Activated CD4-positive, alpha-beta T cell treated with anti-CD3 and anti-CD28 coated beads, Interleukin-2, amount 10 ng/mL, durations not matched to agents 7 days and 5 days (primary cell): Measurements from ENCODE around the gene MEX3A. TPM values are rescaled to one million over a fixed set of nuclear protein-coding genes. Genes with fewer than 3 reads are reported as not detected.
A peak's percentile ranks its signal among the peaks of the same experiment; 100 is the strongest.

ENCODE experiments used
- CTCF ChIA-PET: fragments of 350-600 bp; sonication (Branson Sonifier 250); formaldehyde crosslinking; loops from one replicate; lab custom pipeline; 2021; ENCODE audit warnings: antibody characterized with exemption; lab: Charles Lee
- POLR2A ChIA-PET: fragments of 350-600 bp; sonication (Branson Sonifier 250); formaldehyde crosslinking; loops from one replicate; lab custom pipeline; 2021; ENCODE audit warnings: antibody characterized with exemption; lab: Charles Lee
- DNase-seq: peaks from one replicate; pipeline ENCODE4 v3.0.0-alpha.2; 2020
- H3K27ac Mint-ChIP-seq: one replicate; pipeline ENCODE4 v1.8.0; 2021; ENCODE audit warnings: mild to moderate bottlenecking, moderate library complexity, mixed read lengths
- H3K27me3 Mint-ChIP-seq: one replicate; pipeline ENCODE4 v1.8.0; 2021; ENCODE audit warnings: mixed read lengths
- H3K36me3 Mint-ChIP-seq: one replicate; pipeline ENCODE4 v1.8.0; 2021; ENCODE audit warnings: low read depth, mixed read lengths
- H3K4me1 Mint-ChIP-seq: one replicate; pipeline ENCODE4 v1.8.0; 2021; ENCODE audit warnings: mixed read lengths
- H3K4me3 Mint-ChIP-seq: one replicate; pipeline ENCODE4 v1.8.0; 2021; ENCODE audit warnings: mild to moderate bottlenecking, moderate library complexity, mixed read lengths
- H3K9me3 Mint-ChIP-seq: one replicate; pipeline ENCODE4 v1.8.0; 2021; ENCODE audit warnings: mixed read lengths
- total RNA-seq, 2 experiments: library from RNA; stranded (reverse); gene quantifications; one replicate each; pipeline ENCODE4 v1.2.3, GENCODE V29; 2021

Gene MEX3A
- total RNA-seq, 2 experiments from 2014 or later: 0.02 to 0.05 TPM

GRCh38 chr1:156106624-156107488 is 24.6 kb upstream of the MEX3A start:
- peak overlapping the region; percentile 78 for H3K27ac Mint-ChIP-seq
- no peaks in the 10 kb centered on the region for H3K9me3 Mint-ChIP-seq
- ChIA-PET POLR2A (no interaction called here), CTCF (interaction anchor here (0.6 to 26.9 kb wide), 10 partner anchors 8 to 1502 kb away, joined by 3 to 645 read pairs (median 4); partner anchors contain the start of gene LMNA)
- peaks cover 8% of the 10 kb centered on the region for H3K27me3 Mint-ChIP-seq
- no peak for DNase-seq
- H3K4me1 Mint-ChIP-seq: peaks cover 35% of the 10 kb centered on the region
- peak overlapping the region; percentile 1 for H3K4me3 Mint-ChIP-seq
- H3K36me3 Mint-ChIP-seq: no peaks in the 10 kb centered on the region

- POLR2A ChIA-PET: interaction anchor here (0.9 kb wide), 1 partner anchor 10 kb away, joined by 3 read pairs; no protein-coding TSS in a partner anchor
These were observed 22.9 kb upstream of the MEX3A start for GRCh38 chr1:156104861-156105832.

DNA sequence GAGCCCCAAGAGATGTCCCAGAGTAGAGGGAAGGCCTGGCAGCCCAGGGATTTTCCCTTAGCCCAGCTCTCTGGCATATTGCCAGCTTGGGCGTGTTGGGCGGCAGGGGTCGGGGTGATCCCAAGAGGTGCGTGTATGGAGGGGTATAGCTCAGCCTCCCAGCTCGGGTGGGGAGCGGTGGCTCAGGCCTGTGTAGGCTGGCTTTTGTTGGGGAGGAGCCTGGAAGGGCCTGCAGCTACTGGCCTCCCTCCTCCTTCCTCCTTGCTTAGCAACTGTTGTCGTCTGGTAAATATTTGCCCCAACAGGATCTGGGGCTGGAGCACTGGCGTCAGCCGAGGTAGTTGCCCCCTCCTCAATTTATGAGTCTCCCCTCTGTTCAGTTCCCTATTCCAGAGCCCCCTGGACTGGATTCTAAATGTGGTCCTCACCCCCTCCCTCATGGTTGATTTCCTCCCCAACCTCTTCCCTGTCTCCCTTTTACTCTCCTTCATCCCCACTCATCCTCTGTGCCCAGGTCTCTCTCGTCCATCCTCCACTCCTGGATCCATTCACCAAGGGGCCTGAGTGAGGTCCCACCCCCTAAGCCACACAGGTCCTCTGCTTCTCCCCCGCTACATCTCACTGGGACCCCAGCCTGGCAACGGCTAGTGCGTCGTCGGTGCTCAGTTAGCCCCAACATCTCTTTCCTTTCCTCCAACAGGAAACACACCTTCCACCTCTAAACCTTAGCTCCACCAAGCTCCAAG is 22.0 kb upstream of the MEX3A start:
- CTCF ChIA-PET: interaction anchor here (0.9 to 26.9 kb wide), 4 partner anchors 8 to 41 kb away, joined by 3 to 645 read pairs (median 15); partner anchors contain the start of gene LMNA
- peaks cover 45% of the 10 kb centered on the region for H3K4me1 Mint-ChIP-seq
- no peaks in the 10 kb centered on the region for H3K36me3 Mint-ChIP-seq
- H3K9me3 Mint-ChIP-seq: no peaks in the 10 kb centered on the region
- POLR2A ChIA-PET: interaction anchor here (0.9 kb wide), 1 partner anchor 9 kb away, joined by 3 read pairs; no protein-coding TSS in a partner anchor
- peaks cover 15% of the 10 kb centered on the region for H3K27me3 Mint-ChIP-seq
- peak overlapping the region; percentile 15 for H3K27ac Mint-ChIP-seq
- DNase-seq: peak; percentile 37
- no peak overlapping the region for H3K4me3 Mint-ChIP-seq

More at GRCh38 chr1:156104861-156105832, 22.9 kb upstream of the MEX3A start:
- no peak for DNase-seq
- H3K27ac Mint-ChIP-seq: peak overlapping the region; percentile 78
- peaks cover 45% of the 10 kb centered on the region for H3K4me1 Mint-ChIP-seq
- H3K27me3 Mint-ChIP-seq: peaks cover 11% of the 10 kb centered on the region
- H3K9me3 Mint-ChIP-seq: no peaks in the 10 kb centered on the region
- H3K4me3 Mint-ChIP-seq: peak overlapping the region; percentile 51
- no peaks in the 10 kb centered on the region for H3K36me3 Mint-ChIP-seq
- CTCF ChIA-PET: interaction anchor here (0.5 to 26.9 kb wide), 5 partner anchors 9 to 179 kb away, joined by 3 to 645 read pairs (median 5); partner anchors contain the start of gene LMNA

DNA sequence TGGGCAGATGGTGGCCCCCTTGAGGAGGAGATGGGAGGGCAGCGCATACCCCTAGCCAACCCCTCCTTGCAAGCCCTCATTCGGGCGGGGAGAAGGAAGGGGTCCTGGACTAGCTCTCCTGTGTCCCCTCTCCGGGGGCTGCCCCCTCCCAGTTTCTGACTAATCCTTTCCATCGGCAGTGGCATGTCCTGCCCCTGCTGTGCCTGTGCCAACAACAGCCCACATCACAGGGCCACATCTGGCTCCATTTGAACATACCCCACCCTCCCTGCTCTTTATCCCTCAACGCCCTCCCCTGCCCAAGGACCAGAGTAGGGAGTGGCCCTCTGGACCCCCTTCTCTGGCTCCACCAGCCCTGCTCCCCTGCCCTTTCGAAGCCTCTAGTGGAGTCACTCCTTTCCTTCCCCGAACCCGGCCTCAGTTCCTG is 21.3 kb upstream of the MEX3A start:
- H3K4me1 Mint-ChIP-seq: peaks cover 46% of the 10 kb centered on the region
- ChIA-PET POLR2A (no interaction called here), CTCF (interaction anchor here (0.9 to 26.9 kb wide), 4 partner anchors 12 to 42 kb away, joined by 3 to 645 read pairs (median 4); partner anchors contain the start of gene LMNA)
- peaks cover 15% of the 10 kb centered on the region for H3K27me3 Mint-ChIP-seq
- H3K4me3 Mint-ChIP-seq: no peak overlapping the region
- no peaks in the 10 kb centered on the region for H3K9me3 Mint-ChIP-seq
- H3K27ac Mint-ChIP-seq: peak overlapping the region; percentile 10
- no peaks in the 10 kb centered on the region for H3K36me3 Mint-ChIP-seq
- no peak for DNase-seq

- H3K27me3 Mint-ChIP-seq: peaks cover 15% of the 10 kb centered on the region
- ChIA-PET CTCF (interaction anchor here (0.9 to 26.9 kb wide), 4 partner anchors 12 to 43 kb away, joined by 3 to 645 read pairs (median 4); partner anchors contain the start of gene LMNA), POLR2A (no interaction called here)
- peaks cover 52% of the 10 kb centered on the region for H3K4me1 Mint-ChIP-seq
- H3K9me3 Mint-ChIP-seq: no peaks in the 10 kb centered on the region
- no peak overlapping the region for H3K4me3 Mint-ChIP-seq
- H3K27ac Mint-ChIP-seq: no peak overlapping the region
- no peaks in the 10 kb centered on the region for H3K36me3 Mint-ChIP-seq
- no peak for DNase-seq
These were observed 20.6 kb upstream of the MEX3A start for GRCh38 chr1:156102633-156103511.

GRCh38 chr1:156101880-156102279 is 19.6 kb upstream of the MEX3A start:
- DNase-seq: no peak
- no peaks in the 10 kb centered on the region for H3K36me3 Mint-ChIP-seq
- H3K27ac Mint-ChIP-seq: no peak overlapping the region
- peaks cover 61% of the 10 kb centered on the region for H3K4me1 Mint-ChIP-seq
- peaks cover 15% of the 10 kb centered on the region for H3K27me3 Mint-ChIP-seq
- ChIA-PET POLR2A (no interaction called here), CTCF (interaction anchor here (1.1 to 26.9 kb wide), 3 partner anchors 12 to 40 kb away, joined by 4 to 645 read pairs (median 5); partner anchors contain the start of gene LMNA)
- H3K4me3 Mint-ChIP-seq: no peak overlapping the region
- H3K9me3 Mint-ChIP-seq: no peaks in the 10 kb centered on the region

- H3K36me3 Mint-ChIP-seq: no peaks in the 10 kb centered on the region
- H3K27ac Mint-ChIP-seq: no peak overlapping the region
- peaks cover 62% of the 10 kb centered on the region for H3K4me1 Mint-ChIP-seq
- DNase-seq: no peak
- H3K4me3 Mint-ChIP-seq: no peak overlapping the region
- CTCF ChIA-PET: interaction anchor here (0.6 to 26.9 kb wide), 3 partner anchors 23 to 280 kb away, joined by 3 to 645 read pairs (median 4); partner anchors contain the start of gene LMNA
- H3K9me3 Mint-ChIP-seq: no peaks in the 10 kb centered on the region
- H3K27me3 Mint-ChIP-seq: peaks cover 12% of the 10 kb centered on the region
- POLR2A ChIA-PET: no interaction called here
These were observed 18.1 kb upstream of the MEX3A start for GRCh38 chr1:156100205-156100995.

- ChIA-PET CTCF (interaction anchor here (0.6 to 26.9 kb wide), 7 partner anchors 8 to 718 kb away, joined by 3 to 645 read pairs (median 4); partner anchors contain the start of genes LAMTOR2 and LMNA), POLR2A (no interaction called here)
- DNase-seq: no peak
- Mint-ChIP-seq H3K4me1 (peaks cover 57% of the 10 kb centered on the region), H3K4me3 (no peak overlapping the region), H3K27me3 (peaks cover 12% of the 10 kb centered on the region), H3K27ac (no peak overlapping the region), H3K9me3 (no peaks in the 10 kb centered on the region), H3K36me3 (no peaks in the 10 kb centered on the region)
These were observed 17.0 kb upstream of the MEX3A start for GRCh38 chr1:156099282-156099681.

- H3K36me3 Mint-ChIP-seq: no peaks in the 10 kb centered on the region
- no peak overlapping the region for H3K4me3 Mint-ChIP-seq
- no peak for DNase-seq
- no peaks in the 10 kb centered on the region for H3K9me3 Mint-ChIP-seq
- ChIA-PET CTCF (interaction anchor here (0.6 to 26.9 kb wide), 7 partner anchors 9 to 718 kb away, joined by 3 to 645 read pairs (median 4); partner anchors contain the start of genes LAMTOR2 and LMNA), POLR2A (no interaction called here)
- H3K27ac Mint-ChIP-seq: no peak overlapping the region
- H3K4me1 Mint-ChIP-seq: peaks cover 53% of the 10 kb centered on the region
- H3K27me3 Mint-ChIP-seq: peaks cover 14% of the 10 kb centered on the region
These were observed 16.5 kb upstream of the MEX3A start for GRCh38 chr1:156098784-156099183.
